Astrocyte (in vitro differentiated cells and primary cell): ENCODE data around the gene FHAD1. TPM values are rescaled to one million over a fixed set of nuclear protein-coding genes. Genes with fewer than 3 reads are reported as not detected.

ENCODE experiments used
- DNase-seq: peaks from one replicate; pipeline ENCODE4 v3.0.0-alpha.2; 2010; ENCODE audit warnings: low read depth
- FAIRE-seq: peaks from 2 replicates; lab custom pipeline; 2011; peaks lifted over from hg19 to GRCh38; lab: Jason Lieb, UNC
- H2AFZ ChIP-seq: 2 replicates; pipeline ENCODE4 v1.6.0; 2012; ENCODE audit warnings: low read depth, low read length, inconsistent platforms
- H3K27ac ChIP-seq: 2 replicates; pipeline ENCODE4 v1.5.1; 2011; ENCODE audit warnings: low read depth, low read length, inconsistent platforms
- H3K27me3 ChIP-seq: 2 replicates; pipeline ENCODE4 v1.6.0; 2011; ENCODE audit warnings: low read length, inconsistent platforms; ENCODE audit not compliant: insufficient read depth
- H3K36me3 ChIP-seq: 2 replicates; pipeline ENCODE4 v1.5.1; 2011; ENCODE audit warnings: low read length, inconsistent platforms; ENCODE audit not compliant: insufficient read depth
- H3K4me1 ChIP-seq: 2 replicates; pipeline ENCODE4 v1.5.1; 2011; ENCODE audit warnings: low read length, inconsistent platforms; ENCODE audit not compliant: insufficient read depth
- H3K4me2 ChIP-seq: 2 replicates; pipeline ENCODE4 v1.6.0; 2012; ENCODE audit warnings: low read length, inconsistent platforms
- H3K4me3 ChIP-seq: 2 replicates; pipeline ENCODE4 v1.5.1; 2011; ENCODE audit warnings: low read depth, mild to moderate bottlenecking, low read length, inconsistent platforms; ENCODE audit not compliant: insufficient read depth
- H3K79me2 ChIP-seq: 2 replicates; pipeline ENCODE4 v1.6.0; 2012; ENCODE audit warnings: mild to moderate bottlenecking, low read length, inconsistent platforms; ENCODE audit not compliant: insufficient read depth
- H3K9ac ChIP-seq: 2 replicates; pipeline ENCODE4 v1.6.0; 2012; ENCODE audit warnings: mild to moderate bottlenecking, low read length, inconsistent platforms
- H3K9me3 ChIP-seq: 2 replicates; pipeline ENCODE4 v1.5.1; 2012; ENCODE audit warnings: low read depth, mild to moderate bottlenecking, low read length, inconsistent platforms; ENCODE audit not compliant: insufficient read depth
- H4K20me1 ChIP-seq: 2 replicates; pipeline ENCODE4 v1.6.0; 2012; ENCODE audit warnings: low read length, inconsistent platforms; ENCODE audit not compliant: insufficient read depth
- H3K27ac Mint-ChIP-seq: one replicate; pipeline ENCODE4 v1.8.0; 2021; ENCODE audit warnings: mild to moderate bottlenecking, mixed read lengths; ENCODE audit not compliant: unreplicated experiment
- H3K27me3 Mint-ChIP-seq: one replicate; pipeline ENCODE4 v1.8.0; 2021; ENCODE audit warnings: low read depth, mixed read lengths; ENCODE audit not compliant: unreplicated experiment
- H3K36me3 Mint-ChIP-seq: one replicate; pipeline ENCODE4 v1.8.0; 2021; ENCODE audit warnings: low read depth, mixed read lengths; ENCODE audit not compliant: unreplicated experiment
- H3K4me1 Mint-ChIP-seq: one replicate; pipeline ENCODE4 v1.8.0; 2021; ENCODE audit warnings: low read depth, mixed read lengths; ENCODE audit not compliant: unreplicated experiment
- H3K4me3 Mint-ChIP-seq: one replicate; pipeline ENCODE4 v1.8.0; 2021; ENCODE audit warnings: mild to moderate bottlenecking, moderate library complexity, mixed read lengths; ENCODE audit not compliant: unreplicated experiment
- H3K9me3 Mint-ChIP-seq: one replicate; pipeline ENCODE4 v1.8.0; 2021; ENCODE audit warnings: mild to moderate bottlenecking, mixed read lengths; ENCODE audit not compliant: unreplicated experiment
- CTCF ChIP-seq: IDR thresholded peaks from 2 replicates; pipeline ENCODE4 v1.5.1; 2011; ENCODE audit warnings: low read depth, mild to moderate bottlenecking, inconsistent platforms, low read length, moderate library complexity; ENCODE audit not compliant: insufficient read depth
- EZH2 ChIP-seq: IDR thresholded peaks from 2 replicates; pipeline ENCODE4 v1.6.1; 2012; ENCODE audit warnings: mild to moderate bottlenecking, low read length, inconsistent platforms; ENCODE audit not compliant: insufficient read depth
- total RNA-seq: library from RNA; stranded (reverse); gene quantifications from 2 replicates; pipeline ENCODE4 v1.2.1, GENCODE V29; 2021

Gene FHAD1
- total RNA-seq, 1 donor from 2014 or later, result 0.25 TPM

GRCh38 chr1:15346346-15347030, 99.5 kb downstream of the FHAD1 start:
- Histone ChIP-seq H3K9ac (no peak overlapping the region), H4K20me1 (no peaks in the 10 kb centered on the region), H3K79me2 (no peaks in the 10 kb centered on the region), H3K27ac (no peak overlapping the region), H2AFZ (no peak overlapping the region), H3K9me3 (no peaks in the 10 kb centered on the region), H3K4me1 (peaks cover 9% of the 10 kb centered on the region), H3K4me2 (no peak overlapping the region), H3K4me3 (no peak overlapping the region), H3K27me3 (no peaks in the 10 kb centered on the region), H3K36me3 (no peaks in the 10 kb centered on the region)
- Mint-ChIP-seq H3K4me3 (no peak overlapping the region), H3K27me3 (peaks cover 20% of the 10 kb centered on the region), H3K36me3 (no peaks in the 10 kb centered on the region), H3K4me1 (peaks cover 7% of the 10 kb centered on the region), H3K27ac (no peak overlapping the region), H3K9me3 (no peaks in the 10 kb centered on the region)
- TF ChIP-seq EZH2 (no peak), CTCF (no peak)
- FAIRE-seq, result no peak
- no peak for DNase-seq

- Mint-ChIP-seq H3K36me3 (no peaks in the 10 kb centered on the region), H3K4me1 (peaks cover 4% of the 10 kb centered on the region), H3K9me3 (no peaks in the 10 kb centered on the region), H3K27me3 (peaks cover 20% of the 10 kb centered on the region), H3K27ac (no peak overlapping the region), H3K4me3 (no peak overlapping the region)
- Histone ChIP-seq H3K9me3 (no peaks in the 10 kb centered on the region), H3K36me3 (no peaks in the 10 kb centered on the region), H3K27me3 (no peaks in the 10 kb centered on the region), H3K79me2 (no peaks in the 10 kb centered on the region), H3K9ac (no peak overlapping the region), H3K27ac (no peak overlapping the region), H3K4me1 (peaks cover 6% of the 10 kb centered on the region), H2AFZ (no peak overlapping the region), H3K4me3 (no peak overlapping the region), H3K4me2 (no peak overlapping the region), H4K20me1 (no peaks in the 10 kb centered on the region)
- TF ChIP-seq EZH2 (no peak), CTCF (no peak)
- FAIRE-seq, result no peak
- DNase-seq, result no peak
Observed at GRCh38 chr1:15347182-15347581, 100.2 kb downstream of the FHAD1 start.

- peaks cover 21% of the 10 kb centered on the region for H3K27me3 Mint-ChIP-seq
Observed at GRCh38 chr1:15348648-15349047, 101.6 kb downstream of the FHAD1 start.

More at GRCh38 chr1:15348648-15349047, 101.6 kb downstream of the FHAD1 start:
- H2AFZ ChIP-seq, result no peak overlapping the region
- no peaks in the 10 kb centered on the region for H3K9me3 ChIP-seq
- FAIRE-seq (no peak), DNase-seq (no peak)
- H3K4me1 ChIP-seq, result peaks cover 13% of the 10 kb centered on the region
- H3K27ac ChIP-seq, result no peak overlapping the region
- Mint-ChIP-seq H3K9me3 (no peaks in the 10 kb centered on the region), H3K27ac (no peak overlapping the region), H3K36me3 (no peaks in the 10 kb centered on the region), H3K4me3 (no peak overlapping the region), H3K4me1 (peaks cover 8% of the 10 kb centered on the region)
- no peak overlapping the region for H3K9ac ChIP-seq
- H3K79me2 ChIP-seq, result no peaks in the 10 kb centered on the region
- H3K36me3 ChIP-seq, result no peaks in the 10 kb centered on the region
- no peak overlapping the region for H3K4me2 ChIP-seq
- H4K20me1 ChIP-seq, result no peaks in the 10 kb centered on the region
- H3K4me3 ChIP-seq, result no peak overlapping the region
- no peak for TF ChIP-seq CTCF
- no peak for TF ChIP-seq EZH2
- H3K27me3 ChIP-seq, result no peaks in the 10 kb centered on the region
